OCI-LY3 (cell line): Measurements from ENCODE around the gene CDK17.

Experiments
- H2AFZ ChIP-seq: fragments of 200-600, 300-600 bp; shearing (Covaris generic); 2 replicates; pipeline ENCODE4 v1.6.0; 2014; ENCODE audit warnings: antibody characterized with exemption, low read depth, low read length
- H3K27ac ChIP-seq: fragments of 200-600, 300-600 bp; sonication (generic); 2 replicates; pipeline ENCODE4 v1.5.1; 2014; ENCODE audit warnings: mild to moderate bottlenecking, low read length, moderate library complexity, mixed read lengths
- H3K27me3 ChIP-seq: fragments of 200-600, 300-600 bp; sonication (generic); 2 replicates; pipeline ENCODE4 v1.6.1; 2014; ENCODE audit warnings: low read depth, low read length, mixed read lengths
- H3K36me3 ChIP-seq: fragments of 200-600, 300-600 bp; sonication (generic); replicated peaks from 2 replicates; pipeline ENCODE3; 2014; ENCODE audit warnings: low read depth, low read length, mixed read lengths
- H3K4me1 ChIP-seq: fragments of 300-600, 200-600 bp; sonication (generic); 2 replicates; pipeline ENCODE4 v1.6.1; 2014; ENCODE audit warnings: low read length, mixed read lengths
- H3K4me2 ChIP-seq: fragments of 200-600, 300-600 bp; sonication (generic); 2 replicates; pipeline ENCODE4 v1.6.1; 2014; ENCODE audit warnings: low read length, mixed read lengths
- H3K4me3 ChIP-seq: fragments of 300-600, 200-600 bp; sonication (generic); 2 replicates; pipeline ENCODE4 v1.5.1; 2014; ENCODE audit warnings: antibody characterized with exemption, mild to moderate bottlenecking, low read length, moderate library complexity
- H3K79me2 ChIP-seq: fragments of 300-600, 200-600 bp; shearing (Covaris generic); 2 replicates; pipeline ENCODE4 v1.6.1; 2014; ENCODE audit warnings: mild to moderate bottlenecking, low read length, mixed read lengths
- H3K9ac ChIP-seq: fragments of 300-600, 200-600 bp; shearing (Covaris generic); 2 replicates; pipeline ENCODE4 v1.6.0; 2014; ENCODE audit warnings: mild to moderate bottlenecking, low read length, moderate library complexity
- H3K9me3 ChIP-seq: fragments of 200-600, 300-600 bp; shearing (Covaris generic); 2 replicates; pipeline ENCODE4 v1.6.1; 2014; ENCODE audit warnings: low read length, mixed read lengths; ENCODE audit not compliant: insufficient read depth
- H4K20me1 ChIP-seq: fragments of 200-600, 300-600 bp; sonication (generic); 2 replicates; pipeline ENCODE4 v1.6.1; 2016; ENCODE audit warnings: low read length, mixed read lengths; ENCODE audit not compliant: insufficient read depth
- EZH2phosphoT487 ChIP-seq: fragments of 200-600 bp; shearing (Covaris generic); IDR thresholded peaks from 2 replicates; pipeline ENCODE4 v1.6.1; 2018; ENCODE audit warnings: antibody characterized with exemption, mixed run types, low read depth
- TF ChIP-seq, protein P1 (sequence below): fragments of 200-600, 300-600 bp; sonication (generic); IDR thresholded peaks from 2 replicates; pipeline ENCODE4 v1.5.1; 2014; ENCODE audit warnings: antibody characterized with exemption, low read length, low read depth

The CDK17 gene

DNA sequence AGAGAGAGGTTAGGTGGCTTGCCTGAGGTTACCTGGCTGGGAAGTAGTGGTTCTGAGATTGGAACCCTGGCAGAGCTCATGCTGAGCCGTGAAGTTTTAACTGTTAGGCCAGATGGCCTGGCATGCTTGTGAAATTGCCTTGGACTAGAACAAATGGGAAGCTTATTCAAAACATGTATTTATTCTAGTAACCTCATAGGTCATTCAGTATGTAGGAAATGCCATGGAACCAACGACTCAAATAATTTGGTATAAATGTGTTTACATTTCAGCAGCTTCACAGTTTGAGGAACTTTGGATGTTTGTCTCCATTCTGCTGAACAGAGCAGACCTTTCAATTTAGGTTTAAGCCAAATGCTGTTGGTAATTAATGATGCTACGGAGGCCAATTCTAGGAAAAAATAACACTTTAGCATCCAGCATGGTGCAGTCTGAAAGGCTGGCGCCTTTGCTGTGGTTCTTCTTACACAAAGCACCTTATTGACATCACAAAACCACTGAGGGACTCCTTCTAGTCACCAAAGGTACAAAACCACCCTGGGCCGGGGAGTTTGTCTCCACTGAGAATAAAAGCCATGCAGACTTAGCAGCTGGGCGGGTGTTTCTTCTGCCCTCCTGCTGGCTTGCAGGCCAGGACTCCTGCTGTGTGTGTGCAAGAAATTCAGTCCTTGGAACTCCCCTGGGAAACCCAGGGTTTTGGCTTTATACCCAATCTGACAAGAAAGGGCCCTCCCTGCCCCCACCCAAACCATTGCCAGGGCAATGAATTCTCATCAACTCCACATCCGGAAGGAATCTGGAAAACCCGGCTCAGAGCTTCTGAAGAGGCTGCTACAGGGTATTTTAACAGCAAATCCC lies 141.9 kb downstream of the CDK17 start:
- no peak for TF ChIP-seq EZH2phosphoT487
- TF ChIP-seq, protein P1, sequence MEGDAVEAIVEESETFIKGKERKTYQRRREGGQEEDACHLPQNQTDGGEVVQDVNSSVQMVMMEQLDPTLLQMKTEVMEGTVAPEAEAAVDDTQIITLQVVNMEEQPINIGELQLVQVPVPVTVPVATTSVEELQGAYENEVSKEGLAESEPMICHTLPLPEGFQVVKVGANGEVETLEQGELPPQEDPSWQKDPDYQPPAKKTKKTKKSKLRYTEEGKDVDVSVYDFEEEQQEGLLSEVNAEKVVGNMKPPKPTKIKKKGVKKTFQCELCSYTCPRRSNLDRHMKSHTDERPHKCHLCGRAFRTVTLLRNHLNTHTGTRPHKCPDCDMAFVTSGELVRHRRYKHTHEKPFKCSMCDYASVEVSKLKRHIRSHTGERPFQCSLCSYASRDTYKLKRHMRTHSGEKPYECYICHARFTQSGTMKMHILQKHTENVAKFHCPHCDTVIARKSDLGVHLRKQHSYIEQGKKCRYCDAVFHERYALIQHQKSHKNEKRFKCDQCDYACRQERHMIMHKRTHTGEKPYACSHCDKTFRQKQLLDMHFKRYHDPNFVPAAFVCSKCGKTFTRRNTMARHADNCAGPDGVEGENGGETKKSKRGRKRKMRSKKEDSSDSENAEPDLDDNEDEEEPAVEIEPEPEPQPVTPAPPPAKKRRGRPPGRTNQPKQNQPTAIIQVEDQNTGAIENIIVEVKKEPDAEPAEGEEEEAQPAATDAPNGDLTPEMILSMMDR = no peak
- H3K79me2 ChIP-seq = peaks cover 69% of the 10 kb centered on the region
- H3K27me3 ChIP-seq = no peaks in the 10 kb centered on the region
- peaks cover 53% of the 10 kb centered on the region for H4K20me1 ChIP-seq
- H3K4me1 ChIP-seq = no peaks in the 10 kb centered on the region
- no peak overlapping the region for H2AFZ ChIP-seq
- H3K36me3 ChIP-seq = peaks cover 55% of the 10 kb centered on the region
- H3K27ac ChIP-seq = no peak overlapping the region
- H3K9me3 ChIP-seq = no peaks in the 10 kb centered on the region
- no peak overlapping the region for H3K4me3 ChIP-seq
- no peak overlapping the region for H3K4me2 ChIP-seq
- no peak overlapping the region for H3K9ac ChIP-seq

DNA sequence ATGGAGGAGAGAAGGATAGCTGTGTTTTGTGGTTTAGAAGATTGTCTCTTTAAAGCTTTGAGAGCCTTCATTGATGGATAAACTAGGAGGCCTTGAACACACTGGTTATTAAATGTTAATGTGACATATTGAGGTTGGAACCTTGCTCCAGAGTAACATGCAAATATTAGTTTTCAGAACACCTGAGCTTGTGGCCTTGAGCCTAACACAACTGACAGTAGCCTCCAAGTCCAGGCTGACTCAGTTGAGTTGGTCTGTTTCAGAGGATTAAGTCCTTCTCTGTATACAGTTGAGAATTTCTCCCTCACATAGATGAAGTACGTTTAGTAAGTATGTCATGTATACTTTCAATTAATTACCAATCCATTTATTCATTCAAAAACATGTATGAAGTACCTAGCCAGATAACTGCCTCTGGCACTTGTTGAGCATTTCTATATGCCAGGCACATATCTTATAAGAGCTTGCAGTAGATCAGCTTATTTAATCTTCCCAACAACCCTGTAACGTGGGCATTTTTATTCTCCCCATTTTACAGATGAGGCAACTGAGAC lies 142.6 kb downstream of the CDK17 start:
- Histone ChIP-seq H3K9ac (no peak overlapping the region), H3K4me1 (no peaks in the 10 kb centered on the region), H4K20me1 (peaks cover 56% of the 10 kb centered on the region), H2AFZ (no peak overlapping the region), H3K4me2 (no peak overlapping the region), H3K79me2 (peaks cover 76% of the 10 kb centered on the region), H3K36me3 (peaks cover 52% of the 10 kb centered on the region), H3K9me3 (no peaks in the 10 kb centered on the region), H3K27me3 (no peaks in the 10 kb centered on the region), H3K4me3 (no peak overlapping the region), H3K27ac (no peak overlapping the region)
- no peak for TF ChIP-seq EZH2phosphoT487

DNA sequence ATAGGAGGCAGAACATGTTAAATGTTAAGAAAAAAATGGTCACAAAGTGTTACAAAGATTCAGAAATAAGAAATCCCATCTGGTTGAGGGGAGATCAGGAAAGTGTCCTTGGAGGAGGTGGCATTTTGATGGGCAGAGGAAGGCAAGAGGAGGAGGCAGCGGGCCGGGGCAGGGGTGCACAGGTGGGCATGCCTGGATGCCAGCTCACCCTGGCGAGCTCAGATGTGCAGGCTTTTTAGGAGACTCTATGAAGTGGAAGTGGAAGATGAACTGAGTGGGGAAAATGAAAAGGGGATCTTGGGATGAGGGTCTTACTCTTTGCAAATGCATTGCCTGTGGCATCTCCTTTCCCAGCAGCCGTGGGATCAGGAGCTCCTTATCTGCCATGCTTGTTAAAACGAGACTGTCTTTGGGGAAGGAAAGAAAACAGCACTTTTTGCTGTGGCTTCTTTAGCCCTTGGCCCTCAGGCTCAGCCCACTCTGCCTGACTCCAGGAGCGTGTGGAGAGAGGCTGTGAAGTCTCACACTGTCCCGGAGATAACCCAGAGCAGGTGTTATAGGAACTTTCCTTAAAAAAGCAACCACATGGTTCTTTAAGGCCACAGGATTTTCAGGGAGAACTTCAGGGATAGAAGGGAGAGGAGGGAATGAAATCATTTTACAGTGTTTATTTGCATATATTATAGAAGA lies 143.4 kb downstream of the CDK17 start:
- no peak overlapping the region for H3K4me2 ChIP-seq
- no peaks in the 10 kb centered on the region for H3K4me1 ChIP-seq
- no peaks in the 10 kb centered on the region for H3K9me3 ChIP-seq
- peaks cover 80% of the 10 kb centered on the region for H3K79me2 ChIP-seq
- H3K9ac ChIP-seq = no peak overlapping the region
- H3K27me3 ChIP-seq = no peaks in the 10 kb centered on the region
- H3K4me3 ChIP-seq = no peak overlapping the region
- H3K27ac ChIP-seq = no peak overlapping the region
- peaks cover 59% of the 10 kb centered on the region for H4K20me1 ChIP-seq
- no peak overlapping the region for H2AFZ ChIP-seq
- peaks cover 49% of the 10 kb centered on the region for H3K36me3 ChIP-seq
- TF ChIP-seq EZH2phosphoT487 = no peak
- TF ChIP-seq, protein P1 = no peak

DNA sequence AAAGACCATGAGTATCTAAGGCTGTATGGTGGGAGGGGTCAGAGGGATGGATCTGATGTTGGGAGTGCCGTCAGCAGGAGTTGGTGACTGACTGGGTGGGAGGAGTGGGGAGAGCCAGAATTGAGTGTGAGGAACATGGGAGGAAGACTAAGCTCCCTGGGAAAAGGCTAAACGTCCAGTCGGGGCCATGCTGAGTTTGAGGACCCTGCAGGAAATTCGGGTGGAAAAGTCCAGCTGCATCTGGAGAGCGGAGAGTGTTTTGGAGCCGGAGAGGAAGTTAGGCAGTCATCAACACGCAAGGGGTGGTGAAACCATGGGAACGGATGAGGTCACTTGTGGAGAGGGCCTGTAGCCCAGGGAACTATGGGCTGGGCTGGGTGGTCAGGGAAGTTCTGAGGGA lies 145.2 kb downstream of the CDK17 start:
- TF ChIP-seq, protein P1 = no peak
- TF ChIP-seq EZH2phosphoT487 = no peak
- peaks cover 85% of the 10 kb centered on the region for H3K79me2 ChIP-seq
- no peak overlapping the region for H3K27ac ChIP-seq
- peaks cover 43% of the 10 kb centered on the region for H3K36me3 ChIP-seq
- H2AFZ ChIP-seq = no peak overlapping the region
- H3K27me3 ChIP-seq = no peaks in the 10 kb centered on the region
- H3K4me3 ChIP-seq = no peak overlapping the region
- H3K4me1 ChIP-seq = peaks cover 11% of the 10 kb centered on the region
- no peak overlapping the region for H3K9ac ChIP-seq
- H3K9me3 ChIP-seq = no peaks in the 10 kb centered on the region
- no peak overlapping the region for H3K4me2 ChIP-seq
- H4K20me1 ChIP-seq = peaks cover 76% of the 10 kb centered on the region
